ENCODE results near the gene ZCCHC8. TPM values are rescaled to one million over a fixed set of nuclear protein-coding genes. Genes with fewer than 3 reads are reported as not detected.

Gene ZCCHC8
- polyA plus RNA-seq, 1 donor from 2014 or later, result 38.3 TPM

- H3K27ac ChIP-seq (ENCODE audit: low read length), result no peak overlapping the region
- H3K4me3 ChIP-seq (ENCODE audit: low read length), result no peak overlapping the region
- H3K9ac ChIP-seq (ENCODE audit: low read length), result no peak overlapping the region
- no peaks in the 10 kb centered on the region for H3K27me3 ChIP-seq (ENCODE audit: insufficient read depth, low read depth, low read length)
- H3K9me3 ChIP-seq (ENCODE audit: low read length), result no peaks in the 10 kb centered on the region
- H2AFZ ChIP-seq (ENCODE audit: low read depth, low read length), result no peak overlapping the region
- peaks cover 23% of the 10 kb centered on the region for H3K36me3 ChIP-seq (ENCODE audit: insufficient read depth, low read length)
- no peak overlapping the region for H3K4me2 ChIP-seq (ENCODE audit: low read length)
- H3F3A ChIP-seq (ENCODE audit: insufficient read depth, low read length, poor library complexity, severe bottlenecking), result no peaks in the 10 kb centered on the region
- no peaks in the 10 kb centered on the region for H3K9me2 ChIP-seq (ENCODE audit: insufficient read depth, low read length)
- TF ChIP-seq RAD21 (conservative IDR thresholded peaks at IDR 0.05) (no peak), POLR2AphosphoS5 (IDR thresholded peaks at IDR 0.05) (no peak), MXI1 (conservative IDR thresholded peaks at IDR 0.05; ENCODE audit: poor library complexity, severe bottlenecking) (no peak), EP300 (conservative IDR thresholded peaks at IDR 0.05; ENCODE audit: poor library complexity, severe bottlenecking) (no peak), SMC3 (conservative IDR thresholded peaks at IDR 0.05; ENCODE audit: poor library complexity) (no peak), EZH2 (IDR thresholded peaks at IDR 0.05; ENCODE audit: borderline replicate concordance, insufficient read depth, low read length, poor library complexity, severe bottlenecking) (no peak), TAF1 (IDR thresholded peaks at IDR 0.05; ENCODE audit: low read depth) (no peak), REST (IDR thresholded peaks at IDR 0.05; ENCODE audit: borderline replicate concordance) (no peak)
- TF ChIP-seq, protein P1, sequence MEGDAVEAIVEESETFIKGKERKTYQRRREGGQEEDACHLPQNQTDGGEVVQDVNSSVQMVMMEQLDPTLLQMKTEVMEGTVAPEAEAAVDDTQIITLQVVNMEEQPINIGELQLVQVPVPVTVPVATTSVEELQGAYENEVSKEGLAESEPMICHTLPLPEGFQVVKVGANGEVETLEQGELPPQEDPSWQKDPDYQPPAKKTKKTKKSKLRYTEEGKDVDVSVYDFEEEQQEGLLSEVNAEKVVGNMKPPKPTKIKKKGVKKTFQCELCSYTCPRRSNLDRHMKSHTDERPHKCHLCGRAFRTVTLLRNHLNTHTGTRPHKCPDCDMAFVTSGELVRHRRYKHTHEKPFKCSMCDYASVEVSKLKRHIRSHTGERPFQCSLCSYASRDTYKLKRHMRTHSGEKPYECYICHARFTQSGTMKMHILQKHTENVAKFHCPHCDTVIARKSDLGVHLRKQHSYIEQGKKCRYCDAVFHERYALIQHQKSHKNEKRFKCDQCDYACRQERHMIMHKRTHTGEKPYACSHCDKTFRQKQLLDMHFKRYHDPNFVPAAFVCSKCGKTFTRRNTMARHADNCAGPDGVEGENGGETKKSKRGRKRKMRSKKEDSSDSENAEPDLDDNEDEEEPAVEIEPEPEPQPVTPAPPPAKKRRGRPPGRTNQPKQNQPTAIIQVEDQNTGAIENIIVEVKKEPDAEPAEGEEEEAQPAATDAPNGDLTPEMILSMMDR (IDR thresholded peaks at IDR 0.05; ENCODE audit: poor library complexity, severe bottlenecking), result no peak
- H3K79me2 ChIP-seq (replicated peaks; ENCODE audit: insufficient read depth, low read length), result peaks cover 33% of the 10 kb centered on the region
- H4K20me1 ChIP-seq (ENCODE audit: insufficient read depth), result no peaks in the 10 kb centered on the region
Measured at GRCh38 chr12:122516544-122517361, 16.0 kb upstream of the ZCCHC8 start.

GRCh38 chr12:122515275-122515674, 14.5 kb upstream of the ZCCHC8 start:
- Histone ChIP-seq H3K27me3 (ENCODE audit: insufficient read depth, low read depth, low read length) (no peaks in the 10 kb centered on the region), H3K4me2 (ENCODE audit: low read length) (no peak overlapping the region), H3K4me3 (ENCODE audit: low read length) (no peak overlapping the region), H3K36me3 (ENCODE audit: insufficient read depth, low read length) (peaks cover 11% of the 10 kb centered on the region), H2AFZ (ENCODE audit: low read depth, low read length) (no peak overlapping the region), H3K79me2 (replicated peaks; ENCODE audit: insufficient read depth, low read length) (peaks cover 18% of the 10 kb centered on the region), H4K20me1 (ENCODE audit: insufficient read depth) (peaks cover 3% of the 10 kb centered on the region), H3K9me3 (ENCODE audit: low read length) (no peaks in the 10 kb centered on the region), H3F3A (ENCODE audit: insufficient read depth, low read length, poor library complexity, severe bottlenecking) (no peaks in the 10 kb centered on the region), H3K9ac (ENCODE audit: low read length) (no peak overlapping the region), H3K27ac (ENCODE audit: low read length) (no peak overlapping the region), H3K9me2 (ENCODE audit: insufficient read depth, low read length) (no peaks in the 10 kb centered on the region)
- TF ChIP-seq TAF1 (IDR thresholded peaks at IDR 0.05; ENCODE audit: low read depth) (no peak), REST (IDR thresholded peaks at IDR 0.05; ENCODE audit: borderline replicate concordance) (no peak), RAD21 (conservative IDR thresholded peaks at IDR 0.05) (no peak), POLR2AphosphoS5 (IDR thresholded peaks at IDR 0.05) (no peak), EZH2 (IDR thresholded peaks at IDR 0.05; ENCODE audit: borderline replicate concordance, insufficient read depth, low read length, poor library complexity, severe bottlenecking) (no peak), SMC3 (conservative IDR thresholded peaks at IDR 0.05; ENCODE audit: poor library complexity) (no peak), MXI1 (conservative IDR thresholded peaks at IDR 0.05; ENCODE audit: poor library complexity, severe bottlenecking) (no peak), EP300 (conservative IDR thresholded peaks at IDR 0.05; ENCODE audit: poor library complexity, severe bottlenecking) (no peak)
- TF ChIP-seq, protein P1 (IDR thresholded peaks at IDR 0.05; ENCODE audit: poor library complexity, severe bottlenecking), result no peak
